ENCODE data around the gene PAAF1. TPM values are rescaled to one million over a fixed set of nuclear protein-coding genes. Genes with fewer than 3 reads are reported as not detected.

The PAAF1 gene
- total and polyA plus RNA-seq, 12 donors, result 14.2 to 55.9 (median 28.0) TPM

DNA sequence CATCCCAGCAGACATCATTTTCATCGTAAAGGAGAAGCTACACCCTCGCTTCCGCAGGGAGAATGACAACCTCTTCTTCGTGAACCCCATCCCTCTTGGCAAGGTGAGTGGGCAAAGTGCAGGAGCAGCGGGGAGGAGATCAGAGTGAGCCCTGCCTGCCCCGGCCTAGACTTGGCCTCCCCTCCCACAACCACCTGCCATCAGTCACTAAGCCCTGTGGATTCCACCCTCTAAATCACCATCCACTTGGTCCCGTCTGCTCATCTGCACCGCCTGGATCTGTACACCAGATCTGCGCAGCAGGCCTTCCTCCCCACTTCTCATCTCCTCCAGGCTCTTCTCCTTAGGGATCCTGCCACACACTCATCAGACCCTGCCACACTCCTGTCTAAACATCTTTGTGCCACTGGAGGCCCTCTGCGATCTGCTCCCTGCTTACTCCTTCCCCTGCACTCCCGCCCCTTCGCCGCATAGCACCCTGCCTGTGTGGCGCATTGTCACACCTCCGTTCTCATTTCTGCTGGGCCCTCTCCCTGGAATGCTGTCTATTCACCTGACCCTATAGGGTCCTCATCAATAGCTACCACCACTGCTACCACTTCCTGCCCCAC is 91.7 kb downstream of the PAAF1 start:
- no peak for TF ChIP-seq POLR2A (IDR thresholded peaks at IDR 0.05)
- TF ChIP-seq, protein P1, sequence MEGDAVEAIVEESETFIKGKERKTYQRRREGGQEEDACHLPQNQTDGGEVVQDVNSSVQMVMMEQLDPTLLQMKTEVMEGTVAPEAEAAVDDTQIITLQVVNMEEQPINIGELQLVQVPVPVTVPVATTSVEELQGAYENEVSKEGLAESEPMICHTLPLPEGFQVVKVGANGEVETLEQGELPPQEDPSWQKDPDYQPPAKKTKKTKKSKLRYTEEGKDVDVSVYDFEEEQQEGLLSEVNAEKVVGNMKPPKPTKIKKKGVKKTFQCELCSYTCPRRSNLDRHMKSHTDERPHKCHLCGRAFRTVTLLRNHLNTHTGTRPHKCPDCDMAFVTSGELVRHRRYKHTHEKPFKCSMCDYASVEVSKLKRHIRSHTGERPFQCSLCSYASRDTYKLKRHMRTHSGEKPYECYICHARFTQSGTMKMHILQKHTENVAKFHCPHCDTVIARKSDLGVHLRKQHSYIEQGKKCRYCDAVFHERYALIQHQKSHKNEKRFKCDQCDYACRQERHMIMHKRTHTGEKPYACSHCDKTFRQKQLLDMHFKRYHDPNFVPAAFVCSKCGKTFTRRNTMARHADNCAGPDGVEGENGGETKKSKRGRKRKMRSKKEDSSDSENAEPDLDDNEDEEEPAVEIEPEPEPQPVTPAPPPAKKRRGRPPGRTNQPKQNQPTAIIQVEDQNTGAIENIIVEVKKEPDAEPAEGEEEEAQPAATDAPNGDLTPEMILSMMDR (IDR thresholded peaks at IDR 0.05), result no peak
- DNase-seq, result no peak
- Histone ChIP-seq H3K36me3 (replicated peaks in 1 of 2) (no peaks in the 10 kb centered on the region), H3K4me3 (no peak overlapping the region), H3K27me3 (no peaks in the 10 kb centered on the region), H3K27ac (no peak overlapping the region), H3K9me3 (replicated peaks in 1 of 3) (no peaks in the 10 kb centered on the region), H3K4me1 (replicated peaks in 1 of 2) (no peaks in the 10 kb centered on the region)
- 91 to 97% (median 95%) methylated on average over 15 of the region's 15 CpGs for WGBS, 4 donors
- intact Hi-C loops (cut with DNase I), result loop anchor here (10.0 kb wide), 2 partner anchors 106 to 286 kb away; no protein-coding TSS in a partner anchor

DNA sequence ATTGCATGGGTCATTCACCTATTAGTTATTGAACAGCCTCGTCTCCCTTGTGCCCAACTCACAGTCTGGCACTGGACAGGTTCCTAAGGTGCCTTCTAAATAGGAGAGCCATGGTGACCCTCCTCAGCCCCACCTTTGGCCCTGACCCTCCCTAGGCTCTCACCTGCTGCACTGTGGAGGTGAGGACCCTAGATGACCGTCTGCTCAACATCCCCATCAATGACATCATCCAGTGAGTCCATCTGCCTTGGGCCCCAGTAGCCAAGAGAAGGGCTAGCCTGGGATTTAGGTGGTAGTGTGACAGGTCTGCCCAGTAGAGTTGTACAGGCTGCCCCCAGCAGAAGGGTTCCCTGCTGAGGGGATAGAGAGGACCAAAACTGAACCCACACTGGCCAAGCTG is 92.3 kb downstream of the PAAF1 start:
- H3K27ac ChIP-seq, result no peak overlapping the region
- no peak for DNase-seq
- intact Hi-C loops (cut with DNase I), result loop anchor here (10.0 kb wide), 2 partner anchors 106 to 286 kb away; no protein-coding TSS in a partner anchor
- H3K27me3 ChIP-seq, result no peaks in the 10 kb centered on the region
- TF ChIP-seq, protein P1 (IDR thresholded peaks at IDR 0.05), result no peak
- no peak for TF ChIP-seq POLR2A (IDR thresholded peaks at IDR 0.05)
- H3K4me3 ChIP-seq, result no peak overlapping the region
- 47 to 80% (median 72%) methylated on average over 2 of the region's 2 CpGs for WGBS, 4 donors
- H3K36me3 ChIP-seq (replicated peaks in 1 of 2), result no peaks in the 10 kb centered on the region
- H3K9me3 ChIP-seq (replicated peaks in 1 of 3), result no peaks in the 10 kb centered on the region
- H3K4me1 ChIP-seq (replicated peaks in 1 of 2), result no peaks in the 10 kb centered on the region

DNA sequence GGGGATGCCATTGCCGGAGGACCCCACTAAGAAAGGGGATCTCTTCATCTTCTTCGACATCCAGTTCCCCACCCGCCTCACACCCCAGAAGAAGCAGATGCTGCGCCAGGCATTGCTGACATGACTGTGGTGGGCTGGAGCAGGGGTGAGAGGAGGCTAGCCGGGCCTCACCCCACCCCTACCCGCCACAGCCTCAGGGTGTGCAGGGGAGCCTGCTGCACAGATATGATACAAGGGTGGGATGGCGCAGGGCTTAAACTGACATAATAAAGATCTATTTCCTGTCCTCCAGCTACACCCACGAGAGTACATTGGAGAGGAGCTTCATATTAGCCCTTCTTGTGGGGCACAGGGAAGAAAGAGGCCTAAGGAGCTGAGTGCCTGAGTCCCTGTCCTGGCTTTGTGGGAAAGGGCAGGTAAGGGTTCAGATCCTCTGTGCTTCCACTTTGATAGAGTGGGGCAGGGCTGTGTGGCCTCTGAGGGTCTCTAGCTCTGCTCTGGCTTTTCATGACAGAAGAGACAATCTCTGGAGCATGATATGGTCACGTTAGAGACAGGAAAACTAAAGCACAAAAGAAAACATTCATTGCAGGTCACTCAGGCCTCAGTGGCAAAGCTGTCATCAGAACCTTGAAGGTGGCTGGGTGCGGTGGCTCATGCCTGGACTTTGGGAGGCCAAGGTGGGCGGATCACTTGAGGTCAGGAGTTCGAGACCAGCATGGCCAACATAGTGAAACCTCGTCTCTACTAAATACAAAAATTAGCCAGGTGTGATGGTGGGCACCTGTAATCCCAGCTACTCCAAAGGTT is 93.4 kb downstream of the PAAF1 start:
- no peak for DNase-seq
- TF ChIP-seq, protein P1 (IDR thresholded peaks at IDR 0.05), result no peak
- no peak for TF ChIP-seq POLR2A (IDR thresholded peaks at IDR 0.05)
- Histone ChIP-seq H3K36me3 (replicated peaks in 1 of 2) (peaks cover 0 to 2% of the 10 kb centered on the region in 2 donors), H3K4me3 (no peak overlapping the region), H3K4me1 (replicated peaks in 1 of 2) (no peaks in the 10 kb centered on the region), H3K9me3 (replicated peaks in 1 of 3) (no peaks in the 10 kb centered on the region), H3K27me3 (no peaks in the 10 kb centered on the region), H3K27ac (no peak overlapping the region)
- 84 to 91% (median 87%) methylated on average over 8 to 13 of the region's 13 CpGs for WGBS, 4 donors
- intact Hi-C loops (cut with DNase I), result loop anchor here (10.0 kb wide), 2 partner anchors 105 to 285 kb away; no protein-coding TSS in a partner anchor

DNA sequence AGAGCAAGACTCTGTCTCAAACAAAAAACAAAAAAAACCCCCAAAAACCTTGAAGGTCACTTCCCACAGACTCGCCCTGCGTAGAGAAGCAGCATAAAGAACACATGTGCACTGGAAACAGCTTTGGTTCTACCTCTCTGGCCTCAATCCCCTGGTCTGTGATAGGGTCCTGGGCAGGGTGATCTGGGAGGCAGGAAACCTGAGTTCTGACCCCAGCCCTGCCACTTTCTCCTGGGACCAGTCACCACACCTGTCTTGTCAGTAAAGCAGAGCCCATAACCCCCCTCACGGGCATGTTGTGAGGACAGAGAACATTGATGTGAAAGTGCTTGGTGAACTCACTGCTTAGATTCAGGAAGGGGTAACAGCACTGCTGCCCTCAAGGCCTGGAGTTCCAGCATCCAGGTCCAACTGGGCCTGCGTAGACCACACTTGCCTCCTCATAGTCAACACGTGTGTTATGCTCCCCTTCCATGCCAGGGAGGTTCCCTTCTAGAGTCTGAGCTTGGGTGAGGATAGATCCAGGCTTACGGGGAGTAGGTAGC is 94.4 kb downstream of the PAAF1 start:
- DNase-seq, result no peak
- TF ChIP-seq, protein P1 (IDR thresholded peaks at IDR 0.05), result no peak
- TF ChIP-seq POLR2A (IDR thresholded peaks at IDR 0.05), result no peak
- intact Hi-C loops (cut with DNase I), result no loop called here
- WGBS, 4 donors, result 86 to 98% (median 92%) methylated on average over 6 of the region's 6 CpGs
- Histone ChIP-seq H3K36me3 (replicated peaks in 1 of 2) (peaks cover 0 to 13% of the 10 kb centered on the region in 2 donors), H3K4me1 (replicated peaks in 1 of 2) (no peaks in the 10 kb centered on the region), H3K27me3 (no peaks in the 10 kb centered on the region), H3K4me3 (no peak overlapping the region), H3K9me3 (replicated peaks in 1 of 3) (no peaks in the 10 kb centered on the region), H3K27ac (no peak overlapping the region)
